Measurements from ENCODE around the gene TMEM125. TPM values are rescaled to one million over a fixed set of nuclear protein-coding genes. Genes with fewer than 3 reads are reported as not detected.

The TMEM125 gene
- total RNA-seq, 1 experiment from 2014 or later = 3.1 TPM

DNA sequence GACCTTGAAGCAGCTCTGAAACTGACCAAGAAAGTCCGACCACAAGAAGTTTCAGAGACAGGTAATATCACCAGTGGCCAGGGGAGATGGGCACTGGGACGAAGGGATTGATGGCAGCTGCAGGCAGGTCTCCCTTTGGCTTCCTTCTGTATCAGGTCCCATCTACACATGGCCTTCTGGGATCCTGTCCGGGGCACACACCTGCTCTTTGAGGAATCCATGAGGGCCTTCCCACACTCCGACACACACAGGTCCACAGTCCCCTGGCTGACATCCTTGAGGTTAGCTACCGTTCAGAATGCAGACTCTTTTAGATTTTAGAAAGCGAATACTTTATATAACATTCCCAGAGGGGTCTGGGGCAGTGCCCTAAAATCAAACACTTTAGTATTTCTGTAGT, 26.5 kb upstream of the TMEM125 start:
- no peak overlapping the region for H3K4me3 Mint-ChIP-seq (ENCODE audit: unreplicated experiment)
- no peaks in the 10 kb centered on the region for H3K36me3 Mint-ChIP-seq (ENCODE audit: insufficient read depth, unreplicated experiment)
- ChIA-PET CTCF (interaction anchor here (0.7 to 1.3 kb wide), 4 partner anchors 15 to 156 kb away, joined by 3 to 5 read pairs (median 4); no protein-coding TSS in a partner anchor), POLR2A (interaction anchor here (0.7 to 1.6 kb wide), 6 partner anchors 9 to 339 kb away, joined by 3 to 5 read pairs (median 3); partner anchors contain the start of gene ELOVL1)
- no peaks in the 10 kb centered on the region for H3K27me3 Mint-ChIP-seq (ENCODE audit: insufficient read depth, unreplicated experiment)
- peaks cover 22% of the 10 kb centered on the region for H3K9me3 Mint-ChIP-seq (ENCODE audit: unreplicated experiment)
- H3K4me1 Mint-ChIP-seq (ENCODE audit: insufficient read depth, unreplicated experiment) = peaks cover 8% of the 10 kb centered on the region
- intact Hi-C loops (cut with micrococcal nuclease) = no loop called here
- DNase-seq (ENCODE audit: unreplicated experiment) = no peak
- no TSS peak for BruUV-seq (replicated peaks)
- H3K27ac Mint-ChIP-seq (ENCODE audit: low read depth, unreplicated experiment) = no peak overlapping the region
- TF ChIP-seq, protein P1, sequence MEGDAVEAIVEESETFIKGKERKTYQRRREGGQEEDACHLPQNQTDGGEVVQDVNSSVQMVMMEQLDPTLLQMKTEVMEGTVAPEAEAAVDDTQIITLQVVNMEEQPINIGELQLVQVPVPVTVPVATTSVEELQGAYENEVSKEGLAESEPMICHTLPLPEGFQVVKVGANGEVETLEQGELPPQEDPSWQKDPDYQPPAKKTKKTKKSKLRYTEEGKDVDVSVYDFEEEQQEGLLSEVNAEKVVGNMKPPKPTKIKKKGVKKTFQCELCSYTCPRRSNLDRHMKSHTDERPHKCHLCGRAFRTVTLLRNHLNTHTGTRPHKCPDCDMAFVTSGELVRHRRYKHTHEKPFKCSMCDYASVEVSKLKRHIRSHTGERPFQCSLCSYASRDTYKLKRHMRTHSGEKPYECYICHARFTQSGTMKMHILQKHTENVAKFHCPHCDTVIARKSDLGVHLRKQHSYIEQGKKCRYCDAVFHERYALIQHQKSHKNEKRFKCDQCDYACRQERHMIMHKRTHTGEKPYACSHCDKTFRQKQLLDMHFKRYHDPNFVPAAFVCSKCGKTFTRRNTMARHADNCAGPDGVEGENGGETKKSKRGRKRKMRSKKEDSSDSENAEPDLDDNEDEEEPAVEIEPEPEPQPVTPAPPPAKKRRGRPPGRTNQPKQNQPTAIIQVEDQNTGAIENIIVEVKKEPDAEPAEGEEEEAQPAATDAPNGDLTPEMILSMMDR (IDR thresholded peaks at IDR 0.05; ENCODE audit: unreplicated experiment) = no peak

DNA sequence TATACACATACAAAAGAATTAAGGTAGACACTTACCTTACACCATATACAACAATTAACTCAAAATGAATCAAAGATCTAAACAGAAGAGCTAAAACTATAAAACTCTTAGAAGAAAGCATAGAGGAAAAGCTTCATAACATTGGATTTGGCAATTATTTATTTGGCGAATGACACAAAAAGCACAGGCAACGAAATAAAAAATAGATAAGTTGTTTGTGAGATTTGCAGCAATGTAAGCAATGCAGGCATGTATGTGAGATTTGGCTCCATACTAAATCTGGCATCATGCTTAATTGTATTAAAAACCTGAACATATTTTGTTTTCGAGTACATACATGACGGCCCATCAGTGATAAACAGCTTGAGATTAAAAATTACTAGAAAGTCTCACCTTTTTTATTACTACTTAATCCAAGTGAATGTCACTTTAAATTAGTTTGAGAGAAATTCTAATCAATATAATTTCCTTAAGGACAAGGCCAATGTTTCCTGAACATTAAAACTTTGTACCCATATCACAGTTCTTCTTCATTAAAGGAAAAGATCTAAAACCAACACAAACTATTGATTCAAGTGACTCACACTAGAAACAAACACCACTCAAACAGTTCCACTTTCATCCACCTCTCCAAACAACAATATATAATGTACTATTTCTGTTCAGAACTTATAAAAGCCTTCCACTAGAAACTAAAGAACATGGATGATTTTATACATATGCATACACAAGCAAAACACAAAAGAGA, 23.1 kb upstream of the TMEM125 start:
- H3K4me3 Mint-ChIP-seq (ENCODE audit: unreplicated experiment) = no peak overlapping the region
- POLR2A ChIA-PET = interaction anchor here (0.9 kb wide), 1 partner anchor 23 kb away, joined by 3 read pairs; no protein-coding TSS in a partner anchor
- TF ChIP-seq, protein P1 (IDR thresholded peaks at IDR 0.05; ENCODE audit: unreplicated experiment) = no peak
- no peak for DNase-seq (ENCODE audit: unreplicated experiment)
- H3K27ac Mint-ChIP-seq (ENCODE audit: low read depth, unreplicated experiment) = no peak overlapping the region
- peaks cover 28% of the 10 kb centered on the region for H3K9me3 Mint-ChIP-seq (ENCODE audit: unreplicated experiment)
- H3K27me3 Mint-ChIP-seq (ENCODE audit: insufficient read depth, unreplicated experiment) = no peaks in the 10 kb centered on the region
- intact Hi-C loops (cut with micrococcal nuclease) = no loop called here
- no peaks in the 10 kb centered on the region for H3K36me3 Mint-ChIP-seq (ENCODE audit: insufficient read depth, unreplicated experiment)
- CTCF ChIA-PET = no interaction called here
- peaks cover 3% of the 10 kb centered on the region for H3K4me1 Mint-ChIP-seq (ENCODE audit: insufficient read depth, unreplicated experiment)
- no TSS peak for BruUV-seq (replicated peaks)

DNA sequence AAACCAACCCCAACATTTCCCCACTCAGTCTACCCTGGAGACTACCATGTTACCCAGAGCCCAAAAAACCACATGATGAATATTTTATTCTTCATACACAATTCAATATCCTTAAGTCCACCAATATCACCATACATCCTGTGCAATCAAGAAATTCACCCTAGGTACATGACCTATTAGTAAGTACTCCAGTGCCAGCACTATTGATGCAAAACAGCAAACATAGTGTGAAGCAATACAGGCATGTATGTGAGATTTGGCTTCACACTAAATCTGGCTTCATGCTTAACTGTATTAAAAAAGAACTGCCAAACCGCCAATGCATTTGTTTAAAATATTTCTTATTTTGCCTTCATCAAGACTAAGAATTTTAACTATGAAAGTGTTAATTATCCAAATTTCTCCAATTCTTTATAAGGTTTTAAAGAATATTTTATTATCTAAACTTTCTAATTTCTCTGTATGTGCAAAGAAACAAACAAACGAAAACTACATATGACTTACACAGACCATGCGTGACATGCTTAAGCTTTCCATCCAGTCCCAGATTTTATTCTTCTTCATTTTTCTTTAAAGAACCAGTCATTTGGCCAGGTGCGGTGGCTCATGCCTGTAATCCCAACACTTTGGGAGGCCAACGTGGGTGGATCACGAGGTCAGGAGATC, 22.4 kb upstream of the TMEM125 start:
- DNase-seq (ENCODE audit: unreplicated experiment) = no peak
- no peak overlapping the region for H3K27ac Mint-ChIP-seq (ENCODE audit: low read depth, unreplicated experiment)
- peaks cover 3% of the 10 kb centered on the region for H3K27me3 Mint-ChIP-seq (ENCODE audit: insufficient read depth, unreplicated experiment)
- TF ChIP-seq, protein P1 (IDR thresholded peaks at IDR 0.05; ENCODE audit: unreplicated experiment) = no peak
- H3K9me3 Mint-ChIP-seq (ENCODE audit: unreplicated experiment) = peaks cover 28% of the 10 kb centered on the region
- CTCF ChIA-PET = no interaction called here
- H3K4me3 Mint-ChIP-seq (ENCODE audit: unreplicated experiment) = no peak overlapping the region
- no peaks in the 10 kb centered on the region for H3K36me3 Mint-ChIP-seq (ENCODE audit: insufficient read depth, unreplicated experiment)
- POLR2A ChIA-PET = no interaction called here
- intact Hi-C loops (cut with micrococcal nuclease) = no loop called here
- H3K4me1 Mint-ChIP-seq (ENCODE audit: insufficient read depth, unreplicated experiment) = no peaks in the 10 kb centered on the region
- no TSS peak for BruUV-seq (replicated peaks)

DNA sequence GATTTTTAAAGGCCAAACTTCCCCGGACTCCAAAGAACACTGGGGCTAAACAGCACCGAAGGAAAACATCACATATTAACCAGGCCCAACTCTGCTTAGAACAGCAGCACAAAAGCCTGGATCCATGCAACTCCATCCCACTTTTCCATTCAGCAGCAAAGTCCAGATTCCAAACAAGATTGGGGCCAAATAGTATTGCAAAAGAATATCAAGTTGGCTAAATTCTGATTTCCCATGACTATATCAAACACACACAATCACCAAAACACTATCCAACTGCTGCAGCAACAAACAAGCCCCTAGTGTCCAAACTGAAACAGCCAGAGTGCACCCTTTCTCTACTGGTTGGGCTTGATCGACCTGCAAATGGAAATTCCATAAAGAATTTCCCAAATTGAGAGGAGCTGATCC, 19.4 kb upstream of the TMEM125 start:
- POLR2A ChIA-PET = no interaction called here
- Mint-ChIP-seq H3K27me3 (ENCODE audit: insufficient read depth, unreplicated experiment) (peaks cover 19% of the 10 kb centered on the region), H3K27ac (ENCODE audit: low read depth, unreplicated experiment) (no peak overlapping the region), H3K4me3 (ENCODE audit: unreplicated experiment) (no peak overlapping the region), H3K4me1 (ENCODE audit: insufficient read depth, unreplicated experiment) (no peaks in the 10 kb centered on the region), H3K36me3 (ENCODE audit: insufficient read depth, unreplicated experiment) (no peaks in the 10 kb centered on the region), H3K9me3 (ENCODE audit: unreplicated experiment) (peaks cover 28% of the 10 kb centered on the region)
- CTCF ChIA-PET = no interaction called here
- intact Hi-C loops (cut with micrococcal nuclease) = no loop called here
- no peak for DNase-seq (ENCODE audit: unreplicated experiment)
- BruUV-seq (replicated peaks) = no TSS peak
- TF ChIP-seq, protein P1 (IDR thresholded peaks at IDR 0.05; ENCODE audit: unreplicated experiment) = no peak

Measured in MCF 10A (cell line).